ENCODE results near the gene MPDZ.

DNA sequence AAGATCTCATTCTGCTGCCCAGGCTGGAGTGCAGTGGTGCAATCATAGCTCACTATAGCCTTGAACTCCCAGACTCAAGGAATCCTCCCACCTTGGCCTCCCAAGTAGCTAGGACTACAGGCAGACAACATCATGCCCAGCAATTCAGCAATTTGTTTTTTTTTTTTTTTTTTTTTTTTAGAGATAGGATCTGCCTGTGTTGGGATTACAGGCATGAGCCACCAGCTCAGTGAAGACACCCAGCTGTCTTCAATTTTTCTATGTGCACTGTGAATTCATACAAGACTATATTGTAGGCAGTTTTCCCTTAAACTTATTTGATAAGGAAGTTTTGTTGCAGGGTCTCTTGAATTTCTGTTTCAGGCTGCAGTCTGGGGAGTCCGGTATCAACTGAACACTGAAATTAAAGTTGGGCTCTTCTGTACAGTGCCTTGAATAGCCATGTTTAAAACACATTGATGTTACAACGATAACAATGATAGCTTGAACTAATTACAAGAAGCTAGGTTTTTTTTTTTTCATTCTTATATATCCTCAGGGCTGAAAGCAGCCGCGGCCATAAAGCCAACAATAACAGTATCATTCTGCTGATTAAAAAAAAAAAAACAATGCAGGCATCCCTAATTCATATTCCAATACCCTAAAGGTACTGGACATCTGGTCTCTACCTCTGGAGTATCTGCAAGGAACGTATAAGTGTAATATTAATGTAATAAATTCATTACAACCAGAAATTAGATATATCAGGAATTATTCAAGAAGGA lies 63.5 kb downstream of the MPDZ start:
- TF ChIP-seq L3MBTL2 (conservative IDR thresholded peaks at IDR 0.05) (no peak), FOXM1 (IDR thresholded peaks at IDR 0.05; ENCODE audit: borderline replicate concordance) (no peak), NFRKB (IDR thresholded peaks at IDR 0.05) (no peak), SP1 (IDR thresholded peaks at IDR 0.05) (no peak), ARNT (IDR thresholded peaks at IDR 0.05) (no peak), HDGF (IDR thresholded peaks at IDR 0.05; ENCODE audit: borderline replicate concordance) (no peak), LEF1 (IDR thresholded peaks at IDR 0.05; ENCODE audit: borderline replicate concordance) (no peak), CTBP1 (IDR thresholded peaks at IDR 0.05; ENCODE audit: borderline replicate concordance) (no peak), FOXA1 (IDR thresholded peaks at IDR 0.05) (no peak), TARDBP (IDR thresholded peaks at IDR 0.05) (no peak), SUZ12 (IDR thresholded peaks at IDR 0.05) (no peak)
- TF ChIP-seq, protein P1, sequence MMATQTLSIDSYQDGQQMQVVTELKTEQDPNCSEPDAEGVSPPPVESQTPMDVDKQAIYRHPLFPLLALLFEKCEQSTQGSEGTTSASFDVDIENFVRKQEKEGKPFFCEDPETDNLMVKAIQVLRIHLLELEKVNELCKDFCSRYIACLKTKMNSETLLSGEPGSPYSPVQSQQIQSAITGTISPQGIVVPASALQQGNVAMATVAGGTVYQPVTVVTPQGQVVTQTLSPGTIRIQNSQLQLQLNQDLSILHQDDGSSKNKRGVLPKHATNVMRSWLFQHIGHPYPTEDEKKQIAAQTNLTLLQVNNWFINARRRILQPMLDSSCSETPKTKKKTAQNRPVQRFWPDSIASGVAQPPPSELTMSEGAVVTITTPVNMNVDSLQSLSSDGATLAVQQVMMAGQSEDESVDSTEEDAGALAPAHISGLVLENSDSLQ (IDR thresholded peaks at IDR 0.05): no peak
